WTC11 (cell line): ENCODE data around the gene TAS2R39.
"Not testable (repeated sequence)": the region's sequence is repeated elsewhere in the genome, so short reads cannot be mapped to it uniquely, and the experiment has no call there.

Experiments used
- AFF4 ChIP-seq: sonication (generic); formaldehyde crosslinking; IDR thresholded peaks from 2 replicates; pipeline ENCODE4 v1.8.1; 2023; ENCODE audit warnings: mild to moderate bottlenecking, missing genetic modification reagents, borderline replicate concordance
- ATF2 ChIP-seq: sonication (generic); formaldehyde crosslinking; IDR thresholded peaks from 2 replicates; pipeline ENCODE4 v1.8.1; 2022; ENCODE audit warnings: low read depth, missing genetic modification reagents, borderline replicate concordance
- CREB1 ChIP-seq: sonication (generic); formaldehyde crosslinking; IDR thresholded peaks from 2 replicates; pipeline ENCODE4 v1.8.0; 2023; ENCODE audit warnings: mild to moderate bottlenecking, missing genetic modification reagents
- CREM ChIP-seq: sonication (generic); formaldehyde crosslinking; IDR thresholded peaks from 2 replicates; pipeline ENCODE4 v1.8.1; 2022; ENCODE audit warnings: mild to moderate bottlenecking, missing genetic modification reagents, moderate library complexity
- CTCF ChIP-seq: fragments of 200-600 bp; IDR thresholded peaks from 2 replicates; pipeline ENCODE4 v1.8.0; 2022; ENCODE audit warnings: antibody characterized with exemption
- MYBL2 ChIP-seq: sonication (generic); formaldehyde crosslinking; IDR thresholded peaks from 2 replicates; pipeline ENCODE4 v1.8.1; 2023; ENCODE audit warnings: mild to moderate bottlenecking, moderate library complexity, missing genetic modification reagents
- NFE2L1 ChIP-seq: sonication (generic); formaldehyde crosslinking; IDR thresholded peaks from 2 replicates; pipeline ENCODE4 v1.8.1; 2023; ENCODE audit warnings: missing genetic modification reagents
- USF2 ChIP-seq: sonication (generic); formaldehyde crosslinking; IDR thresholded peaks from 2 replicates; pipeline ENCODE4 v1.8.1; 2023; ENCODE audit warnings: mild to moderate bottlenecking, missing genetic modification reagents, moderate library complexity
- ZNF512 ChIP-seq: sonication (generic); formaldehyde crosslinking; IDR thresholded peaks from 2 replicates; pipeline ENCODE4 v1.8.1; 2022; ENCODE audit warnings: missing genetic modification reagents, borderline replicate concordance

GRCh38 chr7:143158617-143159016 lies 24.6 kb upstream of the TAS2R39 start:
- not testable (repeated sequence) for TF ChIP-seq CTCF; CREB1 (CRISPR knock-in tag); NFE2L1 (CRISPR knock-in tag); MYBL2 (CRISPR knock-in tag); CREM; AFF4 (CRISPR knock-in tag); USF2; ATF2 (CRISPR knock-in tag); ZNF512
